Measurements from ENCODE around the gene NUPR1.
"Not testable (repeated sequence)": the region's sequence is repeated elsewhere in the genome, so short reads cannot be mapped to it uniquely, and the experiment has no call there.

NUPR1 gene

GRCh38 chr16:28554634-28555423, 16.1 kb upstream of the NUPR1 start:
- Histone ChIP-seq H3K27ac (ENCODE audit: low read depth, low read length, severe bottlenecking) (no peak overlapping the region), H3K36me3 (ENCODE audit: control insufficient read depth, insufficient read depth, low read length) (peaks cover 27% of the 10 kb centered on the region), H3K9me3 (ENCODE audit: control insufficient read depth, low read length) (no peaks in the 10 kb centered on the region), H3K4me1 (ENCODE audit: control insufficient read depth, insufficient read depth, low read length, poor library complexity, severe bottlenecking) (peaks cover 6% of the 10 kb centered on the region), H3K4me3 (ENCODE audit: extremely low read depth, insufficient read depth, low read length, poor library complexity, severe bottlenecking) (peak overlapping the region; percentile 58)
- whole genome bisulfite sequencing, 2 experiments (ENCODE audit: insufficient coverage in 2 of 2): 88 to 90% methylated on average over 12 to 13 of the region's 15 CpGs

- H3K4me3 ChIP-seq (ENCODE audit: extremely low read depth, insufficient read depth, low read length, poor library complexity, severe bottlenecking): peak within 1 kb of the TSS; percentile 58
- peaks cover 20% of the 10 kb centered on the region for H3K36me3 ChIP-seq (ENCODE audit: control insufficient read depth, insufficient read depth, low read length)
- peak within 1 kb of the TSS; percentile 97 for H3K27ac ChIP-seq (ENCODE audit: low read depth, low read length, severe bottlenecking)
- 1 to 10% methylated on average over 40 to 48 of the region's 88 CpGs for WGBS, 2 experiments (ENCODE audit: insufficient coverage in 2 of 2)
- H3K4me1 ChIP-seq (ENCODE audit: control insufficient read depth, insufficient read depth, low read length, poor library complexity, severe bottlenecking): peaks cover 6% of the 10 kb centered on the region
- no peaks in the 10 kb centered on the region for H3K9me3 ChIP-seq (ENCODE audit: control insufficient read depth, low read length)
These were observed 15.2 kb upstream of the NUPR1 start, which contains the start of gene SGF29 for GRCh38 chr16:28553776-28554633. Gene SGF29 (plus strand): TSS chr16:28553920. CDS start chr16:28581070, 27,150 bp downstream.

- no peaks in the 10 kb centered on the region for H3K36me3 ChIP-seq (ENCODE audit: control insufficient read depth, insufficient read depth, low read length)
- peaks cover under 1% of the 10 kb centered on the region for H3K4me1 ChIP-seq (ENCODE audit: control insufficient read depth, insufficient read depth, low read length, poor library complexity, severe bottlenecking)
- H3K4me3 ChIP-seq (ENCODE audit: extremely low read depth, insufficient read depth, low read length, poor library complexity, severe bottlenecking): no peak overlapping the region
- H3K9me3 ChIP-seq (ENCODE audit: control insufficient read depth, low read length): no peaks in the 10 kb centered on the region
- WGBS, 2 experiments (ENCODE audit: insufficient coverage in 2 of 2): 83 to 89% methylated on average over 8 to 10 of the region's 11 CpGs
- H3K27ac ChIP-seq (ENCODE audit: low read depth, low read length, severe bottlenecking): no peak overlapping the region
These were observed 10.6 kb upstream of the NUPR1 start for GRCh38 chr16:28549301-28549899.

GRCh38 chr16:28548306-28548802, 9.6 kb upstream of the NUPR1 start:
- no peaks in the 10 kb centered on the region for H3K36me3 ChIP-seq (ENCODE audit: control insufficient read depth, insufficient read depth, low read length)
- no peaks in the 10 kb centered on the region for H3K4me1 ChIP-seq (ENCODE audit: control insufficient read depth, insufficient read depth, low read length, poor library complexity, severe bottlenecking)
- 88 to 93% methylated on average over 6 to 7 of the region's 14 CpGs for WGBS, 2 experiments (ENCODE audit: insufficient coverage in 2 of 2)
- no peak overlapping the region for H3K27ac ChIP-seq (ENCODE audit: low read depth, low read length, severe bottlenecking)
- no peak overlapping the region for H3K4me3 ChIP-seq (ENCODE audit: extremely low read depth, insufficient read depth, low read length, poor library complexity, severe bottlenecking)
- H3K9me3 ChIP-seq (ENCODE audit: control insufficient read depth, low read length): no peaks in the 10 kb centered on the region

- H3K4me3 ChIP-seq (ENCODE audit: extremely low read depth, insufficient read depth, low read length, poor library complexity, severe bottlenecking): no peak overlapping the region
- H3K4me1 ChIP-seq (ENCODE audit: control insufficient read depth, insufficient read depth, low read length, poor library complexity, severe bottlenecking): no peaks in the 10 kb centered on the region
- H3K36me3 ChIP-seq (ENCODE audit: control insufficient read depth, insufficient read depth, low read length): no peaks in the 10 kb centered on the region
- no peaks in the 10 kb centered on the region for H3K9me3 ChIP-seq (ENCODE audit: control insufficient read depth, low read length)
- H3K27ac ChIP-seq (ENCODE audit: low read depth, low read length, severe bottlenecking): no peak overlapping the region
- WGBS, 2 experiments (ENCODE audit: insufficient coverage in 2 of 2): 83 to 86% methylated on average over 5 to 6 of the region's 7 CpGs
These were observed 7.9 kb upstream of the NUPR1 start for GRCh38 chr16:28546626-28547025.

- not testable (repeated sequence) for H3K9me3 ChIP-seq (ENCODE audit: control insufficient read depth, low read length); H3K4me1 ChIP-seq (ENCODE audit: control insufficient read depth, insufficient read depth, low read length, poor library complexity, severe bottlenecking); H3K36me3 ChIP-seq (ENCODE audit: control insufficient read depth, insufficient read depth, low read length); H3K4me3 ChIP-seq (ENCODE audit: extremely low read depth, insufficient read depth, low read length, poor library complexity, severe bottlenecking); H3K27ac ChIP-seq (ENCODE audit: low read depth, low read length, severe bottlenecking)
- WGBS, 2 experiments (ENCODE audit: insufficient coverage in 2 of 2): 84 to 87% methylated on average over 4 of the region's 7 CpGs
These were observed 7.2 kb upstream of the NUPR1 start for GRCh38 chr16:28545964-28546363.

- H3K4me3 ChIP-seq (ENCODE audit: extremely low read depth, insufficient read depth, low read length, poor library complexity, severe bottlenecking): no peak overlapping the region
- H3K4me1 ChIP-seq (ENCODE audit: control insufficient read depth, insufficient read depth, low read length, poor library complexity, severe bottlenecking): no peaks in the 10 kb centered on the region
- H3K36me3 ChIP-seq (ENCODE audit: control insufficient read depth, insufficient read depth, low read length): no peaks in the 10 kb centered on the region
- 67% methylated on average over 1 of the region's 3 CpGs; no CpG with 5 or more reads in 1 of the 2 experiments for WGBS, 2 experiments (ENCODE audit: insufficient coverage in 2 of 2)
- no peak overlapping the region for H3K27ac ChIP-seq (ENCODE audit: low read depth, low read length, severe bottlenecking)
- H3K9me3 ChIP-seq (ENCODE audit: control insufficient read depth, low read length): no peaks in the 10 kb centered on the region
These were observed 6.2 kb upstream of the NUPR1 start for GRCh38 chr16:28544998-28545397.

- Histone ChIP-seq H3K4me1 (ENCODE audit: control insufficient read depth, insufficient read depth, low read length, poor library complexity, severe bottlenecking) (no peaks in the 10 kb centered on the region), H3K9me3 (ENCODE audit: control insufficient read depth, low read length) (no peaks in the 10 kb centered on the region), H3K36me3 (ENCODE audit: control insufficient read depth, insufficient read depth, low read length) (no peaks in the 10 kb centered on the region), H3K4me3 (ENCODE audit: extremely low read depth, insufficient read depth, low read length, poor library complexity, severe bottlenecking) (no peak overlapping the region), H3K27ac (ENCODE audit: low read depth, low read length, severe bottlenecking) (no peak overlapping the region)
- 87 to 90% methylated on average over 6 of the region's 7 CpGs for WGBS, 2 experiments (ENCODE audit: insufficient coverage in 2 of 2)
These were observed 4.3 kb upstream of the NUPR1 start for GRCh38 chr16:28543072-28543471.

GRCh38 chr16:28542646-28543045, 3.9 kb upstream of the NUPR1 start:
- Histone ChIP-seq H3K36me3 (ENCODE audit: control insufficient read depth, insufficient read depth, low read length) (no peaks in the 10 kb centered on the region), H3K4me3 (ENCODE audit: extremely low read depth, insufficient read depth, low read length, poor library complexity, severe bottlenecking) (no peak overlapping the region), H3K4me1 (ENCODE audit: control insufficient read depth, insufficient read depth, low read length, poor library complexity, severe bottlenecking) (no peaks in the 10 kb centered on the region), H3K9me3 (ENCODE audit: control insufficient read depth, low read length) (no peaks in the 10 kb centered on the region), H3K27ac (ENCODE audit: low read depth, low read length, severe bottlenecking) (no peak overlapping the region)
- 94 to 97% methylated on average over 7 of the region's 7 CpGs for WGBS, 2 experiments (ENCODE audit: insufficient coverage in 2 of 2)

GRCh38 chr16:28540346-28540745, 1.6 kb upstream of the NUPR1 start:
- no peaks in the 10 kb centered on the region for H3K4me1 ChIP-seq (ENCODE audit: control insufficient read depth, insufficient read depth, low read length, poor library complexity, severe bottlenecking)
- H3K27ac ChIP-seq (ENCODE audit: low read depth, low read length, severe bottlenecking): no peak overlapping the region
- no peak overlapping the region for H3K4me3 ChIP-seq (ENCODE audit: extremely low read depth, insufficient read depth, low read length, poor library complexity, severe bottlenecking)
- no peaks in the 10 kb centered on the region for H3K9me3 ChIP-seq (ENCODE audit: control insufficient read depth, low read length)
- 90 to 100% methylated on average over 2 to 3 of the region's 3 CpGs for WGBS, 2 experiments (ENCODE audit: insufficient coverage in 2 of 2)
- no peaks in the 10 kb centered on the region for H3K36me3 ChIP-seq (ENCODE audit: control insufficient read depth, insufficient read depth, low read length)
